GM12864 (cell line): Measurements from ENCODE around the gene SAAL1.

Experiments
- DNase-seq: peaks from one replicate; pipeline ENCODE4 v3.0.0-alpha.2; 2011; ENCODE audit warnings: low read depth
- H3K4me3 ChIP-seq: 2 replicates; pipeline ENCODE4 v1.5.1; 2011; ENCODE audit warnings: mild to moderate bottlenecking, low read depth, low read length, control low read depth
- TF ChIP-seq, protein P1 (sequence below): IDR thresholded peaks from 2 replicates; pipeline ENCODE4 v1.5.1; 2011; ENCODE audit warnings: low read depth, mild to moderate bottlenecking, moderate library complexity, low read length, control low read depth, inconsistent platforms; ENCODE audit errors: missing control alignments

SAAL1 gene

GRCh38 chr11:18105802-18106574 is at the start of gene SAAL1:
Gene SAAL1, minus strand, starts transcription at chr11:18106082. Its CDS starts 41 bp downstream, at chr11:18106041.
- H3K4me3 ChIP-seq: peak within 1 kb of the TSS; percentile 94
- TF ChIP-seq, protein P1, sequence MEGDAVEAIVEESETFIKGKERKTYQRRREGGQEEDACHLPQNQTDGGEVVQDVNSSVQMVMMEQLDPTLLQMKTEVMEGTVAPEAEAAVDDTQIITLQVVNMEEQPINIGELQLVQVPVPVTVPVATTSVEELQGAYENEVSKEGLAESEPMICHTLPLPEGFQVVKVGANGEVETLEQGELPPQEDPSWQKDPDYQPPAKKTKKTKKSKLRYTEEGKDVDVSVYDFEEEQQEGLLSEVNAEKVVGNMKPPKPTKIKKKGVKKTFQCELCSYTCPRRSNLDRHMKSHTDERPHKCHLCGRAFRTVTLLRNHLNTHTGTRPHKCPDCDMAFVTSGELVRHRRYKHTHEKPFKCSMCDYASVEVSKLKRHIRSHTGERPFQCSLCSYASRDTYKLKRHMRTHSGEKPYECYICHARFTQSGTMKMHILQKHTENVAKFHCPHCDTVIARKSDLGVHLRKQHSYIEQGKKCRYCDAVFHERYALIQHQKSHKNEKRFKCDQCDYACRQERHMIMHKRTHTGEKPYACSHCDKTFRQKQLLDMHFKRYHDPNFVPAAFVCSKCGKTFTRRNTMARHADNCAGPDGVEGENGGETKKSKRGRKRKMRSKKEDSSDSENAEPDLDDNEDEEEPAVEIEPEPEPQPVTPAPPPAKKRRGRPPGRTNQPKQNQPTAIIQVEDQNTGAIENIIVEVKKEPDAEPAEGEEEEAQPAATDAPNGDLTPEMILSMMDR: peak; percentile 88
- DNase-seq: peak; percentile 49

GRCh38 chr11:18151581-18151980 is 45.7 kb upstream of the SAAL1 start:
- TF ChIP-seq, protein P1: no peak
- H3K4me3 ChIP-seq: no peak overlapping the region
- no peak for DNase-seq

DNA sequence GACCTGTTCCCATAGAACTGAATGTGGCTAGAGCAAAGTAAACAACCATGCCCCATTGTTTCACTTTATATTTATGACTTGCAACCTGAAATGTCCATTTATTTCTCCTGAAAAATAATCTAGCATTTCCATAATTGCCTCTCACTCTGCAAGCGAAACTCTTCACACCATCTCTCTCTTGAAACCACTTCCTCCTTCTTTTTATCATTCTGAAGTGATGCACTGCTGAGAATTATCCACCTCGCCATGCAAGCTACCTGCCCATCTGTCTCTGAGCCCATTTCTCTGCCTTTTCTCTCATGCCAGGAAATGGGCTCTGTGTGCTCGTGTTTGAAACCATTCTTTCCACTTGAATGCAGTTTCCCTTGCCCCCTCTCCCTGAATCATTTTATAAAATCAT is 40.0 kb upstream of the SAAL1 start:
- TF ChIP-seq, protein P1: no peak
- H3K4me3 ChIP-seq: no peak overlapping the region
- DNase-seq: no peak

DNA sequence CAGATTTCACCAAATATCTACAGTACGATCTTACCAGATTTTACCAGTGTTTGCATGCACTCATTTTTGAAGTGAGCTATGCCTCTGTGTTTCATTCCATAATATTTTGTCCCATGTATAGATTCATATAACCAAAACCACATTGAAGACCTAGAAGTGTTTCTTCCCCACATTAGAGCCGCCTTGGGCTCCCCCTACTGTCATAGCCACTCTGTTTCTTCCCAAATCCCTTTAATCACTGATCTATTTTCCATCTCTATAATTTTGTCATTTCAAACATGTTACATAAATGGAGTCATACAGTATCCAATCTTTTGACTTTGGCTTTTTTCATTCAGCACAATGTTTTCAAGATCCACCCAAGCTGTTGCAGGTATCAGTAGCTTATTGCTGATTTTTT is 39.1 kb upstream of the SAAL1 start:
- TF ChIP-seq, protein P1: no peak
- no peak for DNase-seq
- no peak overlapping the region for H3K4me3 ChIP-seq

DNA sequence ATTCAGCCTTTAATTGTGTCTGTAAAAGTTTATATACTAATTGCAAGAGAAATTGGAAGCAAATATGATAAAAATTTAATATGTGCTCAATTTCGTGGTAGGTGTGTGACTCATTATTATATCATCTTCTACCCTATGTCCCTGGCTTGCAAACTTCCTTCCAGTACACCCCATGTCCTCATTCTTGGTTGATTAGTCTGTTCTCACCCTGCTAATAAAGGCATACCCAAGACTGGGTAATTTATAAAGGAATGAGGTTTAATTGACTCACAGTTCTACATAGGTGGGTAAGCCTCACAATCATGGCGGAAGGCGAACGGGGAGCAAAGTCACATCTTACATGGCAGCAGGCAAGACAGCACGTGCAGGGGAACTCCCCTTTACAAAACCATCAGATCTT is 38.4 kb upstream of the SAAL1 start:
- TF ChIP-seq, protein P1: no peak
- no peak for DNase-seq
- no peak overlapping the region for H3K4me3 ChIP-seq

GRCh38 chr11:18140145-18140544 is 34.3 kb upstream of the SAAL1 start:
- no peak overlapping the region for H3K4me3 ChIP-seq
- TF ChIP-seq, protein P1: no peak
- DNase-seq: no peak

DNA sequence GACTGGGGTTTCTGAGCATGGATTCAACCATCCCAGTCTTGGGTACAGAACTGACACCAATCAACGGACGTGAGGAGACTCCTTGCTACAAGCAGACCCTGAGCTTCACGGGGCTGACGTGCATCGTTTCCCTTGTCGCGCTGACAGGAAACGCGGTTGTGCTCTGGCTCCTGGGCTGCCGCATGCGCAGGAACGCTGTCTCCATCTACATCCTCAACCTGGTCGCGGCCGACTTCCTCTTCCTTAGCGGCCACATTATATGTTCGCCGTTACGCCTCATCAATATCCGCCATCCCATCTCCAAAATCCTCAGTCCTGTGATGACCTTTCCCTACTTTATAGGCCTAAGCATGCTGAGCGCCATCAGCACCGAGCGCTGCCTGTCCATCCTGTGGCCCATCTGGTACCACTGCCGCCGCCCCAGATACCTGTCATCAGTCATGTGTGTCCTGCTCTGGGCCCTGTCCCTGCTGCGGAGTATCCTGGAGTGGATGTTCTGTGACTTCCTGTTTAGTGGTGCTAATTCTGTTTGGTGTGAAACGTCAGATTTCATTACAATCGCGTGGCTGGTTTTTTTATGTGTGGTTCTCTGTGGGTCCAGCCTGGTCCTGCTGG is 31.4 kb upstream of the SAAL1 start:
- no peak for DNase-seq
- TF ChIP-seq, protein P1: no peak
- H3K4me3 ChIP-seq: no peak overlapping the region
